IPS-18a (cell line): ENCODE measurements around the gene COA7.
"Not testable (repeated sequence)": the region's sequence is repeated elsewhere in the genome, so short reads cannot be mapped to it uniquely, and the experiment has no call there.

Source experiments
- H3K27ac ChIP-seq: one replicate; pipeline ENCODE4 v1.5.1; 2013; ENCODE audit warnings: low read length
- H3K27me3 ChIP-seq: one replicate; pipeline ENCODE4 v1.6.1; 2013; ENCODE audit warnings: mild to moderate bottlenecking, low read length; ENCODE audit not compliant: control insufficient read depth, insufficient read depth
- H3K36me3 ChIP-seq: one replicate; pipeline ENCODE4 v1.6.1; 2013; ENCODE audit warnings: low read depth, low read length; ENCODE audit not compliant: control insufficient read depth
- H3K4me1 ChIP-seq: one replicate; pipeline ENCODE4 v1.6.1; 2013; ENCODE audit warnings: low read depth, low read length; ENCODE audit not compliant: control insufficient read depth
- H3K4me3 ChIP-seq: one replicate; pipeline ENCODE4 v1.5.1; 2013; ENCODE audit warnings: low read length
- H3K9ac ChIP-seq: one replicate; pipeline ENCODE4 v1.6.1; 2013; ENCODE audit warnings: mild to moderate bottlenecking, low read length, moderate library complexity
- H3K9me3 ChIP-seq: one replicate; pipeline ENCODE4 v1.6.1; 2013; ENCODE audit warnings: low read depth, low read length; ENCODE audit not compliant: control insufficient read depth

The COA7 gene

DNA sequence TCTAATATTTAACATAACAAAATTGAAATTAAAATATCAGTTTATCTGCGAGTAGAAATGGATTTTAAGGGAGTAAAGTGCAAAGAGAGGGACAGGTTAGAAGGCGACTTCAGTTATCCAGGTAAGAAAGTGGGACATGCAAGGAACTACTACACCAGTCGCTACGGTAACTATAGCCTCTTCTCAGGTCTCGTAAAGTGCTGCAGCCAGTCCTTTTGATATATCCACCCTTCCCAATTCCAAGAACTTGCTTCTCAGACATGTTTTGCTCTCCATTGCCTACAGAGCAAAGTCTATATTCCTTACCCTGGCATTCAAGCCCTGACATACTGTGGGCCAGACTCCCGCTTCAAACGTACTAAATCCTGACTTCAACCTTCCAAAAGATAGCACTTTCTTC lies 2.5 kb downstream of the COA7 start:
- Histone ChIP-seq H3K9me3 (no peaks in the 10 kb centered on the region), H3K27me3 (no peaks in the 10 kb centered on the region), H3K4me3 (no peak overlapping the region), H3K4me1 (peaks cover 3% of the 10 kb centered on the region), H3K9ac (no peak overlapping the region), H3K36me3 (peaks cover 20% of the 10 kb centered on the region), H3K27ac (no peak overlapping the region)

DNA sequence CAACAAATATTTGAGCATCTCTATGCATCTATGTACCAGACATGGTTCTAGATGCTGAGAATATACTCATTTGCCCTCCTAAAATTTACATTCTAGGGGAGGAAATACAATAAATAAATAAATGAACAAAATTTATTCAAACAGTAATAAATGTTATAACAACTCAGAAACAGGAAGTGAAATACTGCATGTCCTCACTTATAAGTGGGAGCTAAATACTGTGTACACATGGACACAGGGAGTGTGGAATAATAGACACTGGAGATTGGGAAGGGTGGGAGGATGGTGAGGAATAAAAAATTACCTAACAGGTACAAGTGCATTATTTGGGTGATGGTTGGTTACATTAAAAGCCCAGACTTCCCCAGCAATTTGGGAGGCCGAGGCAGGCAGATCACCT lies 4.3 kb downstream of the COA7 start:
- Histone ChIP-seq H3K4me1 (peaks cover 3% of the 10 kb centered on the region), H3K9ac (no peak overlapping the region), H3K9me3 (no peaks in the 10 kb centered on the region), H3K27me3 (no peaks in the 10 kb centered on the region), H3K27ac (no peak overlapping the region), H3K4me3 (no peak overlapping the region), H3K36me3 (peaks cover 27% of the 10 kb centered on the region)

DNA sequence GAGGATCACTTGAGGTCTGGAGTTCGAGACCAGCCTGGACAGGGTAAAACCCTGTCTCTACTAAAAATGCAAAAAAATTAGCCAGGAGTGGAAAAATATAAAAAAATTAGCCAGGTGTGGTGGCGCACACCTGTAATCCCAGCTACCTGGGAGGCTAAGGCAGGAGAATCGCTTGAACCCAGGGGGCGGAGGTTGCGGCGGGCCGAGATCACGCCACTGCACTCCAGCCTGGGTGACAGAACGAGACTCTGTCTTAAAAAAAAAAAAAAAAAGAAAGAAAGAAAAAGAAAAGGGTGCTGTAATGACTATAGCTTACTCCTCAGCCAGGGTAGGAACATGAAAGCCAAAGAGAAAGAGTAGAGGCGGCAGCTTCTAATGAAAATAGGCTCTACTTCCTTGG lies 4.8 kb downstream of the COA7 start:
- H3K27me3 ChIP-seq, H3K9ac ChIP-seq, H3K4me1 ChIP-seq, H3K27ac ChIP-seq, H3K9me3 ChIP-seq, H3K4me3 ChIP-seq: not testable (repeated sequence)
- H3K36me3 ChIP-seq: peaks cover 30% of the 10 kb centered on the region

DNA sequence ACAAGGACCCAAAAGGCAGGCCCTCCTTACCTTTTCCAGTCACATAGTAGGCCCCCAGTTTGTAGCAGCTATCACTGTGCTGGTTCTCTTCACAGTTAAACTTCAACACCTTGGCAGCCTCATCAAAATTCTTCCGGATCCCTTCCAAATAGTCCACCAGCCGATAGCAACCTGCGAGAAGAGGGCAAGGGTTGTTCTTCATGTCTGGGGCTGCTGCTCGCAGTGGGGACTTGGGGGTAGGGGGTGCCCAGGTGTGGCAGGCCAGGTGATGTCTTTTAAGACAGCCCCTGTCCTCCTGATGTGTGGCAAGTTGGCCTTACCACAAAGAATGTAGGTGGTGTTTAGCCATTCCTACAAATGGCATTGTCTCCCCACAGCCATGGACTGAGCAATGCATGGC lies 5.5 kb downstream of the COA7 start:
- H3K36me3 ChIP-seq: peaks cover 34% of the 10 kb centered on the region
- H3K4me1 ChIP-seq: no peaks in the 10 kb centered on the region
- no peak overlapping the region for H3K4me3 ChIP-seq
- no peak overlapping the region for H3K27ac ChIP-seq
- H3K9me3 ChIP-seq: no peaks in the 10 kb centered on the region
- H3K9ac ChIP-seq: no peak overlapping the region
- H3K27me3 ChIP-seq: no peaks in the 10 kb centered on the region

DNA sequence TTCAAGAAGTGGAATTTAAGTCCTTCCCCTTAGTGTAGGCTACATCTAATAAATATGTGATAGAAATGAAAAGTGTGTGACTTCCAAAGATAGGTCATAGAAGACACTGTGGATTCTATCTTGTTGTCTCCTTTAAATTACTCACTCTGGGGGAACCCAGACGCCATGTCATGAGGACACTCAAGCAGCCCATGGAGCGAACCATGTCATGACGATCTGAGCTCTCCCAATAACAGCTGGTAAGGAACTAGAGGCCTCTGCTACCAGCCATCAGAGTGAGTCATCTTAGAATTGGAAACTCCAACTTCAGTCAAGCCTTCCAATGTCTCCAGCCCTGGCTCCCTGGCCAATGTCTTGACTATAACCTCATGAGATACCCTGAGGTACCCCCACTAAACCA lies 6.3 kb downstream of the COA7 start:
- no peaks in the 10 kb centered on the region for H3K4me1 ChIP-seq
- peaks cover 42% of the 10 kb centered on the region for H3K36me3 ChIP-seq
- H3K9ac ChIP-seq: no peak overlapping the region
- H3K4me3 ChIP-seq: no peak overlapping the region
- no peaks in the 10 kb centered on the region for H3K9me3 ChIP-seq
- no peak overlapping the region for H3K27ac ChIP-seq
- H3K27me3 ChIP-seq: no peaks in the 10 kb centered on the region

DNA sequence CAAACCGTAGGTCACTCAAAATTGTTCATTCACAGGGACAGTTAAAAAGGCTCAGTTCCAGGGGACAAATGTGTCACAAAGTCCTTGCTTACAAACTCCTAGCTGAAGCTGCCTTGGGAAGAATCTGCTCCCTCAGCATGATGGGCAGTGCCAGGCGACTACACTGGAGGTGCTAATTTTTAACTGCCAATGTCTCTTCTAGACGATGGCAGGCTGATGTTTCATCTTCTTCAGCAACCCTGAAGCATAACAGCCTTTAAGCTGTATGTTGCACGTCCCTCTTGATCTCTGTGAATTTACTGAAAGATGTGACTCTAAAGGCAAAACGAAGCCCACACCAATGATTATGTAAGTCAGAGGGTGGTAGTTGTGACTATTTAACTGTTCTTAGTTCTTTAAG lies 11.3 kb downstream of the COA7 start:
- H3K36me3 ChIP-seq: peaks cover 39% of the 10 kb centered on the region

DNA sequence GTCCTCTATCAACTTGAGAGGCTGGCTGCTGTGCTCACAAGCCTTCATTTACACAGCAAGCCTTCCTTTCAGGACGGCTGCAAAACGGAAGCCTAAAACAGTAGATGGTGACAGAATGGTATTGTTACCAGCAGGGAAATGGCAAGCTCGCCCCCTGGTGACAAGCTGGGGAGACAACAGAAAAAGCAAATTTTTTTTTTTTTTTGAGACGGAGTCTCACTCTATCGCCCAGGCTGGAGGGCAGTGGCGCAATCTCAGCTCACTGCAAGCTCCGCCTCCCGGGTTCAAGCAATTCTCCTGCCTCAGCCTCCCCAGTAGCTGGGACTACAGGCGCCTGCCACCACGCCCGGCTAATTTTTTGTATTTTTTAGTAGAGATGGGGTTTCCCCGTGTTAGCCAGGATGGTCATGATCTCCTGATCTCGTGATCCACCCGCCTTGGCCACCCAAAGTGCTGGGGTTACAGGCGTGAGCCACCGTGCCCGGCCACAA lies 11.8 kb downstream of the COA7 start:
- H3K27me3 ChIP-seq, H3K9ac ChIP-seq, H3K4me1 ChIP-seq, H3K4me3 ChIP-seq, H3K27ac ChIP-seq, H3K9me3 ChIP-seq: not testable (repeated sequence)
- H3K36me3 ChIP-seq: peaks cover 36% of the 10 kb centered on the region

More for the DNA sequence above, 11.3 kb downstream of the COA7 start:
- no peaks in the 10 kb centered on the region for H3K4me1 ChIP-seq
- no peak overlapping the region for H3K27ac ChIP-seq
- no peak overlapping the region for H3K9ac ChIP-seq
- H3K4me3 ChIP-seq: no peak overlapping the region
- no peaks in the 10 kb centered on the region for H3K9me3 ChIP-seq
- no peaks in the 10 kb centered on the region for H3K27me3 ChIP-seq

DNA sequence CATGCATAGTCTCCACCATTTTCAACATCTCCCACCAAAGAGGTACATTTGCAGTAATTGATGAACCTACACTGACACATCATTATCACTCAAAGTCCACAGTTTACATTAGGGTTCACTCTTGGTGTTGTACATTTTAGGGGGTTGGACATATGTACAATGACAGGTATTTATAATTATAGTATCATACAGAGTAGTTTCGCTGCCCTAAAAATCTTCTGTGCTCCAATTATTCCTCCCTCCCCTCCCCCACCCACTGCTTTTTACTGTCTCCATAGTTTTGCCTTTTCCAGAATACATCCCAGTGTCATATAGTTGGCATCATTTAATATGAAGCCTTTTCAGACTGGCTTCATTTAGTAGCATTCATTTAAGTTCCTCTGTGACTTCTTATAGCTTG lies 13.6 kb downstream of the COA7 start:
- Histone ChIP-seq H3K27ac (no peak overlapping the region), H3K36me3 (peaks cover 25% of the 10 kb centered on the region), H3K9ac (no peak overlapping the region), H3K4me1 (peaks cover under 1% of the 10 kb centered on the region), H3K4me3 (no peak overlapping the region), H3K27me3 (no peaks in the 10 kb centered on the region), H3K9me3 (no peaks in the 10 kb centered on the region)

DNA sequence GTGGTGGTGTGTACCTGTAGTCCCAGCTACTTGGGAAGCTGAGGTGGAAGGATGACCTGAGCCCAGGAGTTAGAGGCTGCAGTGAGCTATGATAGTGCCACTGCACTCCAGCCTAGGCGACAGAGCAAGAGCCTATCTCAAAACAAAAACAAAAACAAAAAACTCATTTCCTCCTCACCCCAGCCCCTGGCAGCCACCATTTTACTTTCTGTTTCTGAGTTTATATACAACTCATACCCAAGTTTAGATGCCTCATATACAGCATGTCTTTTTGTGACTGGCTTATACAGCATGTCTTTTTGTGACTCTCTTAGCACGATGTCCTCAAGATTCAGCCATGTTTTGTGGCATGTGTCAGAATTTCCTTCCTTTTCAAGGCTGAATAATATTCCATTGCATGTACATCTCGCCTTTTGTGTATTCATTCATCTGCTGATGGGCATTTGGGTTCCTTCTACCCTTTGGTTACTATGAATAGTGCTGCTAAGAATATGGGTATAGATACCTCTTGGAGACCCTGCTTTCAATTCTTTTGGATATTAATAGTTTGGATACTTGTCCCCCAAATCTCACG lies 14.7 kb downstream of the COA7 start:
- Histone ChIP-seq H3K4me3 (no peak overlapping the region), H3K27me3 (no peaks in the 10 kb centered on the region), H3K9me3 (no peaks in the 10 kb centered on the region), H3K36me3 (peaks cover 23% of the 10 kb centered on the region), H3K9ac (no peak overlapping the region), H3K27ac (no peak overlapping the region), H3K4me1 (peaks cover 2% of the 10 kb centered on the region)

DNA sequence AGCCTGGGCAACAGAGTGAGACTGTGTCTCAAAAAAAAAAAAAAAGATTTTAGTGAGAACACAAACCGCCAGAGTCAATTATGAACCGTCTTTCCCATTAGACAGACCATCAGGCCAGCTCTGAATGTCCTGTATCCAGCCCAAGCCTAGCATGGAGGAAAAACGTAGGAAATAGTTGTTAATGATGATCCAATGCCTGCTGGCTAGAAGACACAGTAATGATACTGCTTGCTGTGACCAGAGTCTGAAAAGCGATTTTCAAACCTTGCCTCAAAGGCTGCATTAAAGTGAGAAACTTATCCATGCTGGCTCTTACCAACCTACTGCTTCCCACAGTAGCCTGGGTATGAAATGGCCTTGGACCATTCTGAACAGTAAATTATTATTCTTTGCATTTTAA lies 17.0 kb downstream of the COA7 start:
- Histone ChIP-seq H3K9me3 (no peaks in the 10 kb centered on the region), H3K4me1 (peaks cover 2% of the 10 kb centered on the region), H3K27me3 (no peaks in the 10 kb centered on the region), H3K36me3 (peaks cover 8% of the 10 kb centered on the region), H3K4me3 (no peak overlapping the region), H3K27ac (no peak overlapping the region), H3K9ac (no peak overlapping the region)

DNA sequence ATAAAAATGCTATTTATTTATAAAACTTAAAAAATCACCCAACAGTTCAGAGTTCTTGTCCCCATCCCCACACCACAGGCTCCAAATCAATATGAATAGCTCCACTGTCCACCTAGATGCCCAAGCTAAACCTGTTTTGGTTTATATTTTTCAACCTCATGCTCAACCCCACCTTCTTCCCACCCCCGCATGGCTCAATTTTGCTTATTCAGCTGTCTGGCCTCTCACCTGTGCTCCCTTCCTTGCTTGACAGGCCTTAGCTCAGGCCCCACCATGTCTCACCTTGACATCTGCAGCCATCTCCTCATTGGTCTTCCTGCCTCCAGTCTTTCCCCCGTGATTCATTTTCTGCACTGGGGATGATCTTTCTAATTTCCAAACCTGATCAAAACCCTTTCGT lies 17.8 kb downstream of the COA7 start:
- Histone ChIP-seq H3K27me3 (no peaks in the 10 kb centered on the region), H3K36me3 (peaks cover 7% of the 10 kb centered on the region), H3K4me1 (peaks cover 2% of the 10 kb centered on the region), H3K9me3 (no peaks in the 10 kb centered on the region), H3K27ac (no peak overlapping the region), H3K4me3 (no peak overlapping the region), H3K9ac (no peak overlapping the region)

DNA sequence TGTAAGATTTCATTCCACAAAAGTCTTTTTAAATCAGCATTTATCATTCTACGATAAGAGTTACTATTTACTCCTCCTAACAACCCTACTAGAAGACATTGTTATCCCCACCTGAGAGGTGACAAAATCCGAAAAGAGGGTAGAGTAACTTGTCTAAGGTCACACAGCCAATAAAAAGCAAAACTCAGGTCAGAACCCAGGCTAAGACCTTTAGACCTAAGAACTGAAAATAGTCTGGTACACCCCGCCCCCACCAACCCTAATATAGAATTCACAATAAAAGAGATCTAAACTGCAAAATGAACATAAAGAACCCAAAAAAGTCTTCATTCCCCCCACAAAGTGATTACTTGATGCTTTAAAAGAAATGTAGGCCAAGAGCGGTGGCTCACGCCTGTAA lies 18.6 kb downstream of the COA7 start:
- H3K4me1 ChIP-seq: peaks cover 7% of the 10 kb centered on the region
- no peak overlapping the region for H3K9ac ChIP-seq
- no peaks in the 10 kb centered on the region for H3K9me3 ChIP-seq
- no peak overlapping the region for H3K27ac ChIP-seq
- no peaks in the 10 kb centered on the region for H3K27me3 ChIP-seq
- H3K4me3 ChIP-seq: no peak overlapping the region
- H3K36me3 ChIP-seq: no peaks in the 10 kb centered on the region
